NCI-H524 treated with DMSO at 0.1 percent for 48 hours (cell line): ENCODE results near the gene MCAM.
A peak's percentile ranks its signal among the peaks of the same experiment; 100 is the strongest.

ENCODE experiments used
- DNase-seq: peaks from one replicate; lab custom pipeline; 2025; lab: John Stamatoyannopoulos, UW

Gene MCAM

GRCh38 chr11:119306373-119306890, 10.5 kb downstream of the MCAM start:
- no peak for DNase-seq

- DNase-seq, result no peak
Observed at GRCh38 chr11:119305556-119306372, 11.2 kb downstream of the MCAM start.

GRCh38 chr11:119303227-119303718, 13.7 kb downstream of the MCAM start:
- DNase-seq, result no peak

- no peak for DNase-seq
Observed at GRCh38 chr11:119300198-119300964, 16.5 kb downstream of the MCAM start.

GRCh38 chr11:119299416-119299815, 17.5 kb downstream of the MCAM start:
- DNase-seq, result no peak

- DNase-seq, result no peak
Observed at GRCh38 chr11:119298726-119299125, 18.2 kb downstream of the MCAM start.

GRCh38 chr11:119297938-119298337, 19.0 kb downstream of the MCAM start:
- no peak for DNase-seq

- no peak for DNase-seq
Observed at GRCh38 chr11:119295178-119295577, 21.8 kb downstream of the MCAM start.

- no peak for DNase-seq
Observed at GRCh38 chr11:119293461-119293860, 23.5 kb downstream of the MCAM start.

- no peak for DNase-seq
Observed at GRCh38 chr11:119290894-119291497, 25.9 kb downstream of the MCAM start.

- DNase-seq, result no peak
Observed at GRCh38 chr11:119288219-119288618, 28.7 kb downstream of the MCAM start.

- no peak for DNase-seq
Observed at GRCh38 chr11:119285431-119285830, 31.5 kb downstream of the MCAM start.

- DNase-seq, result peak; percentile 1
Observed at GRCh38 chr11:119284344-119285157, 32.4 kb downstream of the MCAM start.

- no peak for DNase-seq
Observed at GRCh38 chr11:119282495-119282894, 34.4 kb downstream of the MCAM start.

- DNase-seq, result no peak
Observed at GRCh38 chr11:119277660-119278059, 39.3 kb downstream of the MCAM start.

GRCh38 chr11:119273721-119274120, 43.2 kb downstream of the MCAM start:
- no peak for DNase-seq

GRCh38 chr11:119267645-119268044, 49.3 kb downstream of the MCAM start:
- DNase-seq, result no peak

- DNase-seq, result no peak
Observed at GRCh38 chr11:119266517-119267255, 50.2 kb downstream of the MCAM start.

GRCh38 chr11:119266063-119266462, 50.9 kb downstream of the MCAM start:
- DNase-seq, result no peak

GRCh38 chr11:119263352-119263940, 53.5 kb downstream of the MCAM start:
- no peak for DNase-seq
